HG03469 (cell line): ENCODE measurements around the gene MLC1.

Experiments
- ATAC-seq: cut with Tn5 transposase; IDR thresholded peaks from one replicate; pipeline ENCODE4 v1.9.1; 2021; ENCODE audit warnings: mild to moderate bottlenecking, moderate library complexity, moderate number of reproducible peaks; ENCODE audit not compliant: unreplicated experiment

The MLC1 gene

DNA sequence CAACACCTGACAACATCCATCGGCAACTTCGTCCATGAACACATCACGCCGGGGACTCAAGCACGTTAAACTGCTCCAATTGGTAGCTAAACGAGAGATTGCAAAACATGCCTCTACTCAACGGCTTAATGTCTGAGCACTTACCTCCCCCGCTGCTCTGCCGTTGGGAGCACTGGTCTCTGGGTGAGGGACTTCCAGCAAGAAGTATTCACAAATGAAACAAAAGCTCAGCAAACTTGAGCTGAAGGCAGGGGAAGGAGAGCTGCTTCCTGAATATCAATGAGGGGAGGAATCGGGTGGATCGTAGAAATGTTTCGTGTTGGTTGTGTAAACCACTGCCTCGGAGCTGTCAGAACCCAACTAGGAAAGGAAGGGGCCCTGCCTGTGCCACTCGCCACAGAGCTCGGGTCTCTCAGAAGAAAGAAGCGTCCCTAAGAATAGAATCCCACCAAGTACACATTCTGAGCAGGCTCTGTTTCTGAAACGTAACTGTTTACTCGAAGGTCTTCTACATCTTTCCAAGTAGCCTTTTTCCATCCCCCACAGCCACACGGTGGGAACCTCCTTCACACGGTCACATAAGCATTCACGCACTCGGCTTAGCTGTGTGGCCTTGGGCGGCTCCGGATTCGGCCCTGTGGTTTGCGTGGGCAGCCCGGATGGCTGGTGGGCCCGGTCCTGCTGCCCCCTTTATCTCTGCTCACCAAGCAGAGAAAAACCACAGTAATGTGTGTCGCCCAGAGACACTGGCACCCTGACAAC lies at the start of gene MLC1:
Gene MLC1 (minus strand): TSS at position 216 of the 762 bp plus-strand sequence. CDS start 524 bp downstream, outside the sequence.
- ATAC-seq: no peak

DNA sequence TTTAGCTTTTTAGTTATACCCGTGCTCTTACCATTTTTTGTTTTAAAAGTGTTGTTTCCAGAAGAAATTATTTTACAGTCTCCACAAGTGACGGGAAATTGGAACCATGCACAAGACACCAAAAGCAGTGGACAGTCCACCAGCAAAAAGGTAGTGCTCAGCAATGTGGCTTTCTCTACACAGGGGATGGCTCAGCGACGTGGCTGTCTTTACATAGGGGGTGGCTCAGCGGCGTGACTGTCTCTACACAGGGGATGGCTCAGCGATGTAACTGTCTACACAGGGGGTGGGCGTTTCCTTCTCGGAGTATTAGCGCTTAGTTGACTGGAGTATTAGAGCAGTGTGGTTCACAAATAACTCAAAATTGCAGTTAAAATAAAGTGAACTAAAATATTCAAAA lies 49.3 kb upstream of the MLC1 start:
- no peak for ATAC-seq

DNA sequence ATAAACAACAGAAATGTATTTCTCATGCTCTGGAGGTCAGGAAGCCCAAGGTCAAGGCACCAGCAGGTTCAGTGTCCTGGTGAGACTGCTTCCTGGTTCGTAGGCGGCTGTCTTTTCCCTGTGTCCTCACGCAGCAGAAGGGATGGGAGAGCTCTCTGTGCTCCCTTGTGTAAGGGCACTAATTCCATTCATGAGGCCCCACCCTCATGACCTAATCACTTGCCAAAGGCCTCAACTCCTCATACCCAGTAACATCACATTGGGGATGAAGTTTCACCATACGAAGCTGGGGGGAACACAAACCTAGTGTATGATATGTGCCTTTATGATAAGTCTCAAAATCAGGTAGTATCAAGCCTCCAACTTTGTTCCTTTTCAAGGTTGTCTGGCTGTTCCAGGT lies 46.7 kb upstream of the MLC1 start:
- no peak for ATAC-seq

DNA sequence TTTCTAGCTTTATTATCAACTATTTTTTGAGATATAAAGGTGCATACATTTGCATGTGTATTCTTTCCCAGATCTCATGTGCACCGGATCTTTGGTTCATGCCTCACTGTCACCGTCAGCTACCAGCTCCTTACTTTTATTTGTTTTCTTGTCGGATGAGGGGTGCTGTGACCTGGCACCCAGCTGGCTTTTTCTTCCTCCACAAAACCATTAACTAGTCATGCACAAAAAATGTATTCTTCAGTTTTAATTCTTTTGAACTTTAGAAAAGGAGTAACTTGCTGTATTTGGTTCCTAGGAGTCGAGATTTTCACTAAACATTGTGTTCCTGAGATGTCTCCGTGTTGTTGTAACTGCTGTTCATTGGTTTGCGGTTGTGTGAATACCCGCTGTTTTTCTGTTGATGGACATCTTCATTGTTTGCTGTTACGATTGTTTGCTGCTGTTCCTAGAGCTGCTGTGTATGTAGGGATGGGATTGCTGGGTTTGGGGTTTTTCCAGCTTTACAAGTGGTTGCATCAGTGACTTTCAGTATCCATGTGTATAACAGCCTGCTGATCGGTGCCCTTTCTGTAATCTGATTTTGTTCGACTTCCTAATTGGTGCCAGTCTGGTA lies 44.0 kb upstream of the MLC1 start:
- ATAC-seq: no peak

DNA sequence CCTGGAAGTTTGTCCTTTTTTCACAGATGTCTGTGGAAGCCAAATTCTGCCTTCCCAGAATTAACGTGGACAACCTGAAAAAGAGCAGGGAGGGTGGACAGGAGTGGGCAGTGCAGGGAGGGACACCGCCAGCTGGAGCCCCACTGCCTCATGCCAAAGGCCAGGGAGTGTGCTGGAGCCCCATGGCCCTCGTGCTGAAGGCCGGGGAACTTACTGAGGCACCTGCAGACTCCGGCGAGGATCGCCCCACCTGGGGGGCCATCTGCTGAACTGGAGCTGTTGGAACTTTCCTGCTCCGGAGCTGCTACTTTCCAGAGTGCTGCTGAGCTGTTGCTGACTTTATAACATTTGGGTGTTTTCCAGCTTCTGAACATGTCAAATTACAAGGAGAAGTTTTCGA lies 39.8 kb upstream of the MLC1 start:
- no peak for ATAC-seq

DNA sequence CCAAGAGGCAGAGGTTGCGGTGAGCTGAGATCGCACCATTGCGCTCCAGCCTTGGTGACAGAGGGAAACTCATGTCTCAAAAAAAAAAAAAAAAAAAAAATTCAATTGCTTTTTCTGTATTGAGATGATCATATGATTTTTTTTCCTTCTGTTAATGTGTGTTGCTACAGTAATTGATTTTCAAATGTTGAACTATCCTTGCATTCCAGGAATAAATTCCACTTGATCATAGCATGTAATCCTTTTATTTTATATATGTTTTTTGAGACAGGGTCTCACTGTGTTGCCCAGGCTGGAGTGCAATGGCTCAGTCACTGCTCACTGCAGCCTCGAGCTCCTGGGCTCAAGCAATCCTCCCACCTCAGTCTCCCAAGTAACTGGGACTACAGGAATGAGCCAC lies 37.9 kb upstream of the MLC1 start:
- ATAC-seq: no peak

DNA sequence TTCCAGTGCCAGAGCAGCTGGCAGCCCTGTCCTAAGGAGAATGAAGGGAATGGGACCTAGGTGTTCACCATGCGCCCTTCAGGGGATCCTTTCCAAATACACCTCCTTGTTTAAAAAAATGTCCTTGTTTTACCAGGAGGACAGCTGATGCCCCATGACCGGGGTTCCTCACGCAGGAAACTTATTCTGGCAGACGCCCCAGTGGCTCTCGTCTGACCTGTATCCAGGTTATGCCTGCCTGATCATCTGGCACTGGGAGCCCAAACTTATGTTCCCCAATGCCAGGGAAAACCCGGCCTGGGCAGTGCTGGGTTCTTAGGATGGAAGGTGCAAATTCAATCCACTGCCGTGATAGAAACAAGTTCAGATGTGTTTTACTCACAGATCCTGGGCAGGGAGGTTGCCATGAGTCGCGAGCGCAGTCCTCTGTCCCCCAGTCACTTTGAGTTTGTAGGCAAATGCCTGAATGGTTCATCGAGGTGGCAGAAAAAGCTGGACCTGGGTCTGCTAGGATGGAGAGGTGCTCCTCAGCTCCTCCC lies 36.0 kb upstream of the MLC1 start:
- ATAC-seq: no peak

DNA sequence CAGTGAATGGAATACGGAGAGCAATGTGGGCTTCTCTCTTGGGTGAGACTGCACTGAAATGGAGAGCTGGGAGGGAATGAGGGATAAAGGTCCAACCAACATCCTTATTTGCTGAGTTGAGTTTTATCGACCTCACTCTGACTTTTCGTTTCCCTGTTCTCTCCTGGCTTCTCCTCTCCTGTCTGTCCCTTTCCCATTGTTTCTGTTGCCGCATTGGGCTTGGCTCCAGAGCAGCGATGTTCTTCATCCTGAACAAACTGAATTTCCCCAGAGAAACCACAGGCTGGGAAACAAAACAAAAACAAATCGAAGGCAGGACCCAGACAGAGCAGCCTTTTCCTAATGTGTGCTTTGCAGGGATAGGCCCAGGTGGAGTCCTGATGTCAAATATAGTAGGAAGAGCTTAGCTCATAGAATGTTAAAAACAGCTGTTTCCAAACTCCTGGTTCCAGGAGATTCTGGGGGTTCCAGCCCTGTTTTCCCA lies 34.6 kb upstream of the MLC1 start:
- ATAC-seq: no peak

DNA sequence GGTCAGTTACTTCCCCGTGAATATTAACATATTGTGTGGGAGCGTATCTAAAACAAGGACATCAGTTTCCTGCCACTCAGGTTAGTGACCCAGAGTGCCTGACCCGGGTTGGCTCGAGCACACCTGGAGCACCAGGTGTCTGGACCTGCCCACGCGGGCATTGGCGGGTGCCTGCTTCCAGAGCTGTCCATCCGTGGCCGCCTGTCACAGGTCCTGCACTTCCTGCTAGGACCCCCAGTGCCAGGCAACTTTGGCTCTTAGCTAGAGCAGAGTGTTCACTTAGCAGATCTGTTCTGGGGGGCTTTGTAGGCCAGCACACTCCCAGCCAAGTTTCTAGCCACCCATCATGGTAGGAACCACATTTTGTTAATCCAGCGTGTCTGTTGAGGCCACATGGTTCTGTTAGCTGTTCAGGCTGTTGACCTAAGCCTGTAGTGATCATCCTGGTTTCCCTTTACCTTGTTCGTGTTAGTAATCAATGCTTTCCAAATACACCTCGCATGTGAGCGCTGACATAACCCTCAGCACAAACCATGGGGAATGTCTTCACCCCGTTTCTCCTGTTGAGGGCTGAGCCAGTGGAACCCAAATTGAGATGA lies 34.0 kb upstream of the MLC1 start:
- ATAC-seq: no peak

DNA sequence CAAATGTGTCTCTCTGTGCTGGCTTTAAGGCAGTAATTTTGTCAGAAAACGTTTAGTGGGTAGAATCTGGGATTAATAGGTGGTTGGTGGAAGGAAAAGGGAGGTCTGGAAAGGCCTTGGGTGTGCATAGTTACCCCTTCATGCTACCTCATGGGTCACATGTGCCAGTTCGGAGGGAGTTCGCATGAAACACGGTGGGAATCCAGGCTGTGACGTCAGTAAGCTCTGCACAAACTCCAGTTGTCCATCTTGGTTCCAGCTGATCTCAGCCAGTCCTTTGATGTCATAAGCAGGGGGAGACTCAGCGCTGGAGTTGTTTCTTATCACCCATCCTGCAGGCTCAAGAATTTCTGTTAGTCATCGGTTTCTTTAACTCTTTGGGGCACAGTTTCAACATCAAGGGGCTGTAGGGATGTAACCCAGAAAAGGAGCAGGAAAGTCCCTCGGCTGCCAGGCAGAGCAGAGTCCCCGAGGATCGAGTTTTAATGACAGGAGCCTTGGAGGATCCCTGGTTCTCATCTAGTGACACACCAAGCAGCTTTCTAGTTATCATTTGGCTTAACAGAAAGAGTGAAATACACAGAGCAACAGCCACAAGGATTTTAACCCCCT lies 33.4 kb upstream of the MLC1 start:
- no peak for ATAC-seq

DNA sequence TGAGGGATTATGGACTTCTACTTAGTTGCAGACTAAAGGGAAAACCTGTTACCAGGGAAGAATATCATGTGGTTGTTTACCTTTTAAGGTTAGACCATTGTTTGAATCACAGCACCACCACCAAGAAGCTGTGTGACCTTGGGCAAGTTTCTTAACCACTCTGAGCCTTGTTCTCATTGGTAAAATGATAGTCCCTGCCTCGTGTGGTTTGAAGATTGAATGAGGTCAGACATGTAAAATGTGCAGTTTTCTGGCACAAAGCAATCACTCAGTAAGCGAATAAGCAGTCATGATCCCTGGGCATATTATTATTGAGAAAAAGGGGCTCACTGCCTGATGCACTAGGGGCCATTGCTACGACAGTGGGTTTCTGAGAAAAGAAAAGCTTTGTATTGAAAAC lies 32.9 kb upstream of the MLC1 start:
- no peak for ATAC-seq

DNA sequence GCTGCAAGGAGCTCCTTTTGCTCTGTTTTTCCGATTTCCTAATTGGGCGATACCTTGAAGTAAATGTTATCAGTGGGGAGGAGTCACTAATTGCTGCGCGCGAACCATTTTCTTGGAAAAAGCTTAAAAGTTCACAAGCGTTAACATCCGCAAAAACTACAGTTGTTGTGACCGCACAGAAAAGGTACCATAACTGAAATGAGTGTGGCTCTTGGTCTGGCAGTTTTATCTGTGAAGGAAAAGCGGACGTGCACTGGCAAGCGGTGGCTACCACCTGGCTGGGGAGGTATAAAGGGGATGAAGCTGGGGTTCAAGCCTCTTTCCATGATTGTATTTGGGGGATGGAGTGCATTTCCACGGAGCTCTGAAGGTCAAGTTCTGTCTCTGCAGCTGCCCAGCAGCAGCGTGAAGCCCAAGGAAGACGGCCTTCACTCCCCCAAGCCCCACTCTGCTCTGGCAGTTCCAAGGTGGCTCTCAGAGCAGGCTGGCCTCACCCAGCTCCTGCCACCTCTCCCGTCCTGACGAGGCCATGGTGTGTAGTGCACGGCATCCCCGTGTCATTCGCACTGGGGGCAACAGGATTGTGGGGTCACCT lies 32.0 kb upstream of the MLC1 start:
- no peak for ATAC-seq

DNA sequence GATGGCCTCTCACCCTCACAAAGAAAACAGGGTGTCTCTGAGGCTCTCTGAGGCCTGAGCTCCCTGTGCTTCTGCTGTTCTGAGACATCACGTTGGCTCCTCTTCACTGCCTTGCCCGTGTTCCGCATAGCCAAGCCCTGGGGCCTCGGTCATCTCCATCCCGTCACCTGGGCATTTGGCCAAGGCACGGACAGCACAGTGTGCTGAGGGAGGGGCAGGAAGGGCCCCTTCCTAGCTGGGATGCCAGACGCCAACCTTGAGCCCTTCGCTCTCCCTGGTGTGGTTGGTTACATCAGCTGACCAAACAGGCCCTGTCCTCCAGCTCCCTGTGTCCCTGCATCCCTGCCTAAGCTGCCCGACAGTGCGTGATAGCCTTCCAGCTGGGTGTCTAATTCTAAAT lies 30.5 kb upstream of the MLC1 start:
- ATAC-seq: no peak

DNA sequence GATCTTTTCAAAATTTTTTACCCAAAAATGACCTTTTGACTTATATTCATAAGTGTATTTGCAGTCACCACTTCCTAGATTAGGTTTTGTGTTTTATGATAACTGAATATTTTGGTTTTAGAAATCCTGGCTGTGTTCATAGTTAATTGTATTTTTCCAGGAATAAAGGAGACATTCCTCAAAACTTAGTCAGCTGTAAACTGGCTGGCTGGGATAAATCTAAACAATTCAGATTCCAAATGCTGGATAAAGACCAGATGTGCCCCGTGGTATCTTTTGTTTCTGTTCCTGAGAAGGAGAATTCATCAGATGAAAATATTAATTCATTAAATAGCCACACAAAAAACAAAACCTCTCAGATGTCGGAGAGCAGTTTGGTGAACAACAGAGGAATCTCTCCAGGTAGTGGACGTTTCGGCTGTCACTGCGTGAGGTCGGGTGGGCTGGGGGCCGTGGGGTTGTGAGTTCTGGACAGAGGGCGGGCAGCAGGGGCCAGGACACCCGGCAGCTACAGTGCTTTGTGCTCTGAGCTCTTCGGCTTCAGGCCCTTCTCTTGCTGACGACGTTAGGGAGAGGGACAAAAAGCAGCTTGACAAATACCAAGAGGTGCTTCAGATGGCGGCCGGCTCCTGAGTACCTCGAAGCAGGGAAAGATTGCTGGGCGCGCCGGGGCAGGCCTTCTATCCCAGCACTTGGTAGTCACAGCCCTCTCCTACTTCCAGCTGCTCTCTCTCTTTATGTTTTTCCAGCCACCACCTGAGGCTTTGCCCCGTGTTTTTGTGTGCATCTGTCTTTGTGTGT lies 29.2 kb upstream of the MLC1 start:
- no peak for ATAC-seq

DNA sequence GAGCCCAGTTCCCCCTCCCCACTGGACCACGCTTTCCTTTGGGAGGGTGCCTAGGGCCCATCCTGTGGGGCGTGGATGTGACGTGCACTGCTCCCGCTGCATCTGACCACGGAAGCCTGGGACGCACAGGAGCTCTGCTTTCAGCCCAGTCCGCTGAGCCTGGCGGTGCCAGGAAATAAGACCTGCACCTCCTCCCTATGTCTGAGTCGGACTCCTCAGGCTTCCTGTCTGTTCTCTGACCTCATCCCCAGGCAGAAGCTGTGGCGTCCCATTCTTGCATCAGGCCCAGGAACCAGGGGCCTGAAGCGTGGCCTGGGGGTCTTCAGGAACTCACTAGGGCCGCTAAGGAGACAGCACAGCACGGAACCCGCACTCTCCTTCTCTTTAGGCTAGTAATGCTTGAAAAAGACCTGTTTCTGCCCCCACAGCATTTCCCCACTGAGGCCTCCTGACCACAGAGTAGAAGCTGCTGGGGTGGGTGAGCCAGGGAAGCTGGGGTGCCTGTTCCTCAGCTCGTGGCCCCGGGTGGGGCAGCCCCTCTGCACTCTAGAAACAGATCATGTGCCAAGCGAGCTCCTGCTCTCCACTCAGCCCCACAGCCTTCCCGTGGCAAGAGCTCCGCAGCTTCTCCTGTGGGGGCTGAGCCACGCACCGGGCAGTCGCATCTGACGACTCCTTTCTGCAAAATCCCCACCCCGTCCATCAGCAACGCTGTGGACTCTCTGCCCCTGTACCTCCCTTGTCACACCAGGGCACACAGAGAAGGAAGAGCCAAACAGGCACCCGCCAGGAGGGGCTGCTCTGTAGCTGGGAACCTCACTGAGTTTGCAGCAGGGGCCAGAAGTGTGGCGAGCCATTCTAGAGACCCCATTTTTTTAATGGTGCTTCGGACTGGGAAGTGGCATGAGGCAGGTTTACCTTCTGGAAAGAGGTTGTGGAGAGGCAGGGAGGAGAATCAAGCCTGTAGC lies 27.2 kb upstream of the MLC1 start:
- ATAC-seq: no peak

DNA sequence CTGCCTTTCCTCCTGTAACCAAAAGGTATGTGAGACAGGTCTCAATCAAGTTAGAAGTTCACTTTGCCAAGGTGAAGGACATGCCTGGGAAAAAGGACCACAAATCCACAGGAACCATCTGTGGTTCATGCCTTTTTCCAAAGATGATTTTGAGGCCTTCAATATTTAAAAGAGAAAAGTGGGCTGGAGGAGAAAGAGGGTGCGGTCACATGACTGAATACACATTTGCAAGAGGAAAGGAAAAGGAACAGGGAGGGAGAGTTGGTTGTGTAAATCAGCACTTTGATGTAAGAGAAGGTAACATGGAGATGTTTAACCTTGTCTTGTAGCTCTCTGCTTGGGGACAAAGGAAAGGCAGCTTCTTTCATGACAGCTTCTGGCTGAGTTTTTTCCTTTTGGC lies 25.8 kb upstream of the MLC1 start:
- ATAC-seq: no peak

DNA sequence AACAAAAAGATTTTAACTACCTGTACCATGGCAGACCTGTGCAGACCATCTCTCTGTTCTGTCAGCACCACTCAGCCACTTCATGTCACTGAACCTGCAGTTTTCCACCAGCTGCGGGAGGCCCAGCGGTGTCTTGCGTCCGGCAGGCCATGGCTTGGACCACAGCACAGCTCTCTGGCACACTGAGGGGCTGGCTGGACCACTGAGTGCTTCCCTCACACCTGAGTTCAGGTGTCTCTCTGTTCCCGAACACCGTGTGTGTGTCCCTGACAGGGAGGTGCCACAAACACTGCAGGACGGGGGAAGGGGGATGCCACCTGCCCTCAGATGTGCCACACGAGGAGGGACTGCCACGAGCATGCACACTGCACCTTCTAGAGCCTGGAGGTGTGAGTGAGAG lies 22.3 kb upstream of the MLC1 start:
- ATAC-seq: no peak

DNA sequence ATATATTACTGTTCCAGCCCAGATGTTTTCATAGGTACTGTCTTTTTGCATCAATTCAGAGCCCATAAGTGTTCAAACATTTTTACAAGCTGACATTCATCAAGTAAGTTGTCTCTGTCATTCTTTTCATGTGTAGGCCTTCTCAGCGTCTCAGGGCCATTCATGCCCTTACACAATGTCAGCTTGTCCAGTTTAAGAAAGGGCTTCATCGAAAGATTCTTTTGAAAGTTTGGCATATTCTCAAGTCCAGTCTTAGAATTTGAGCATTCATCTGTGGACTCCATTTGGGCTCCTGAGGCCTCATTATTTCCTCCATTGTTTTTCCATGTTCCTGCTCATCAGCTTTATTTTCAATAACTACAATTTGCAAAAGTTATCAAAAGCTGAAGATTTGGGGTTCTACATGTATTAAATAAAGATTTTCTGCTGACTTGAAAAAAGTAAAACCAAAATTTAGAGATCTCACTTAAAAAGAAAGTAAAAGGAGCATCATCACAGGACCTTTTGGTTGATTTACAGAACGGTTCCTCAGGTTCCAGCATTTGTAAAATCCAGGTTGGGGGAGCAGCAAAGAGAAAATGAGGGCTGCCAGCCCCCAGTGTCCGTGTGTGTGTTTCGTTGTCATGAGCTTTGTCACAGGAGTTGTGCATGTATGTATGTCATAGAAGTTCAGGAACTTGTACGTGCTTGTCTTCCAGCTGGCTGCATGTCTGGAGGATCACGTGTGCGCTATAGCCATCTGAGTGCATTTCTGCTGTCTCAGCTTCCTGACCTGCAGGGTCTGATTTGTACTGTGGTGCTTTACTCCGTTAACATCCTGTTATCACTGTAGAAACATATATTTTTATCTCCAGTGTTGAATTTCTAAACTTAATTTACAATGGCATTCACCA lies 20.2 kb upstream of the MLC1 start:
- no peak for ATAC-seq
